Measurements from ENCODE around the gene UGP2.
A peak's percentile ranks its signal among the peaks of the same experiment; 100 is the strongest.
"Not testable (repeated sequence)": the region's sequence is repeated elsewhere in the genome, so short reads cannot be mapped to it uniquely, and the experiment has no call there.

UGP2 gene

DNA sequence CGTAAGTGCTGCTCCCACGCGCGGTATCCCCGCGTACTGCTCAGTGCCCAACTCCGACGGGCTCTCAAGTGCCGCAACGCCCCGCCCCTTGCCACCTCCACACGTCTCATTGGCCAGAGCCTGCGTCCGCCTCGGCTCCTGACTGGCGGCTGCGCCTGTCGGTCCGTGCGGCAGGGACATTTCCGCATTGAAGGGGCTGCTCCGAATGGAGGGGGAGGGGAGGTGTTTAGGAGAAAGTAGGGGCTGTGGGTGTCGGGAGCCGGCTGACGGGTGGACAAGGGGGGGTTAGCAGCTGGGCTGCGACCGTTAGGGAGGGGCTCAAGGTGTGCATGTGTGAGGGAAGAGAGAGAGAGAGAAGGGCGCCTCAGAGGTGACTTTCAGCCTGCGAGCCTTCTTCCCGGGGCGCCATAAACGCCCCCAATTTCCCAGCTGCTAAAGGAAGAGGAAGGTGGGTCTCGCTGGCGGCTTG lies 877 bp upstream of the UGP2 start:
- peak; percentile 97 for DNase-seq

DNA sequence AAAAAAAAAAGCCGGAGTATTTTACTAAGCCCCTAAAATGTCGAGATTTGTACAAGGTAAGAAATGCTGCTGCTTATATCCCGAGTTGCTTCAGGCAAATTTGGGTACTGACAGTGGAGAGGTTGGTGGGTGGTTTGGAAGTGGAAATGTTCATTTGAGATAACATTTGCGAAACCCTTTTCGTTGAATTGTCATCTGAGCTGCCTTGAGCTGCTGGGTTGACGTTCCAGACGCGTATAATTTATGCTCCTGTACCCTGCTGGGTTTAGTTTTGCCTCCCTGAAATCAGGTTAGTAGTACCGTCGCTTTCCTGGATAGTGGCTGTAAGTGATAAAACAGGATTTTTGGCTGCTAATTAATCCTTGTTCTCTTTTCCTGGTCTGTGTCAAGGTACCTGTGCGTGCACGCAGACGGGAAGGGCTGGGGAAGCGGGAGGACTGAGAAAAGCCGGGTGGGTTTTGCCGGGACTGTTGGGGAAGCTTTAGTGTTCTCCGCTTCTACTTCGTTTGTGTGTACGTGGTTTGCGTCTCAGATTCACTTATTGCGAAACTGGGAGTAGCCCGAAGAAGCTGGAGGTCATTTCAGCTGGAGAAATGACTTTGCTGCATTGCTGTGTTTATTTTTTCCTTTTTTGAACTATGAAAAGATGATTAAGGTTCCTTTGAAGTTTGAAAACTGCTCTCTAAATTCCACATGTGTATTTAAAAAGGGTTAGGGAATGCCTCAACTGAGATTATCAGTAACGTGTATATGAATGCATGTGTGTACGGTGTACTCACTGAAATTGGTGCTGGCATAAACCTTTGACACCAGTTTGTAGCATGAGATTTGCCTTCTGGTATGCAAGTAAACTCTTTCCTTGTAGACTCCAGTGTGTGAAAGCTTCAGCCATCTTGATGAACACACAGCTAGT lies 709 bp downstream of the UGP2 start:
- peak; percentile 61 for DNase-seq

DNA sequence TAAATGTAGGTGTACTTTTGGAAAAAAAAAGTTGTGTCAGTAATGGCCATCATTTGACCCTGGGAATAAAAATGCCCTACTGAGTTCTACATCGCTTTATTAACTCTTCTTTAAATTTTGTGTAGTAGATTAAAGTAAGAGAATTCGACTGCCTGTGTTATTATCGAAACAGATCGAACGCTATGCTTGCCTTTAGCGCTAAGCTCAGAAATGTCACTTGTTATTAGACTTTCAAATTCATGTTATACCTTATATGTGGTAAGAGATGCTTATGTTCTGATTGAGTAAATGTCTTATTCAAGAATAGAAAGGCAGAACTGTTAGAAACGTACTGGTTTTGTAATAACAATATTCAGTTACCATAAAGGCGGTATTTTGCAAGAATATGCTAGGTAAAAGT lies 1.4 kb downstream of the UGP2 start:
- DNase-seq = no peak

DNA sequence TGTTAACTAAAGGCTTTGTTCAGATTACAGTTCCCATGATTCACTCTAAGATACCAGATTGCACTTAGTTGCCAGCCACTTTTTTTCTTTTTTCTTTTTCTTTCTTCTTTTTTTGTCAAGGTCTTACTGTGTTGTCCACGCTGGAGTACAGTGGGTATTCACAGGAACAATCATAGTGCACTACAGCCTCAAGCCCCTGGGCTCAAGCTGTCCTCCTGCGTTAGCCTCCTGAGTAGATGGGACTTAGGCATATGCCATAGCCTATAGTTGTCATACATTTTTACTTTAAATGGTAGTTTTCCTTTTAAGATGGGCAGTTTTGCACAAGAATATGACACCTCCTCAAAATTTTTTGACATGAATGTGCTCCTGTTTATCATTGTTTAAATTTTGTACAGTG lies 2.1 kb downstream of the UGP2 start:
- no peak for DNase-seq

DNA sequence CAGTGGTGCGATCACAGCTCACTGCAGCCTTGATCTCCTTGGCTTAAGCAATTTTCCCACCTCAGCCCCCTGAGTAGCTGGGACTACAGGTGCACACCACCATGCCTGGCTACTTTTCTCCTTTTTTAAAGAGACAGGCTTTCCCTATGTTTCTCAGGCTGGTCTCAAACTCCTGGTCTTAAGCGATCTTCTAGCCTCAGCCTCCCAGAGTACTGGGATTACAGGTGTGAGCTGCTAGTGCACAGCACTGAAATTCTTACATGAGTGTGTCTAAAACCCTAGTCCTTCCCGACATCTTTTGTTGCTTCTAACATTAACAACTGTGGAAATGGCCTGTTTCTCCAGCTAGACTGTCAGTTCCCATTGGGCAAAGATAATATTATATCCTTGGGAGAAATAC lies 2.9 kb downstream of the UGP2 start:
- DNase-seq = no peak

DNA sequence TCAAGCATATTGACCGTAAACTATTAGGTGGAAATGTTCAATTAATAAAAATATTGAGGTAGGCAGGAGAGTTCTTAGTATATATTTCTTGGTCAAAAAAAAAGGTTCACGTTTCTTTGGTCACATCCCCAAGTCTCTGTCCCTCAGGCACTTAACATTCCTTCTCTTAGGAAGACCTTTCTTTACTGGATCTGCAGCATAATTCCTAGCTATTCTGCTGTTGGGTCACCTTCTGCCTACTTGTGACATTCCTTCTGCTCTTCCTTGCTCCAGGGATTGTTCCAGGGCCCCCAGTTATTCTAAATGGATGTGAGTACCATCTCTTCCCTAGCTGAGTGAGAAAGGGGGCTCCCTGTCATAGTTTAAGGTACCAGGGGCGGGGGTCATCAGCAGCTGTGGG lies 4.2 kb downstream of the UGP2 start:
- no peak for DNase-seq

DNA sequence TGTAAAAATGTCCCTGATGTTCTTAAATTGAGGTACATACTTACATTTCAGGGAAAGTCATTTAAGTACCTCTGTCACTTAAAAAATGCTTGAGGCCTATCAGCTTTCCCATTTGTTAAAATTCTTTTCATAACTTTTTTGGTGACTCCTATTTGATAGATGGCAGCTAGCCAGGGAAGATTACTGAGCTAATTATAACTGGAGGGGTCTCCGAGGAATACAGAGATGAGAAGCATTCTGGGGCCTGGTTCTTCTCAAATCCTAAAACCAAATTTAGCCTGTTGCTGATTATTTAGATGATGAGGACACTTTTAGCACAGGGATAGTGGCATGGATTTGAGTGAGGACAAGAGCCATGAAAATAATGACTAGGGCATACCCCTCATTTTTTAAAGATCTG lies 4.8 kb downstream of the UGP2 start:
- no peak for DNase-seq

DNA sequence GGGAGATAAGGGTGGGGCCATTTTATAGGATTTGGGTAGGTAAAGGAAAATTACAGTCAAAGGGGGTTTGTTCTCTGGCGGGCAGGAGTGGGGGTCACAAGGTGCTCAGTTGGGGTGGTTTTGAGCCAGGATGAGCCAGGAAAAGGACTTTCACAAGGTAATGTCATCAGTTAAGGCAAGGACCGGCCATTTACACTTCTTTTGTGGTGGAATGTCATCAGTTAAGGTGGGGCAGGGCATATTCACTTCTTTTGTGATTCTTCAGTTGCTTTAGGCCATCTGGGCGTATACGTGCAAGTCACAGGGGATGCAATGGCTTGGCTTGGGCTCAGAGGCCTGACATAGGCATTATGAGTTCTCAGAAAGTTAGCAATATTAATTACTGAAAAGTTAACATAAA lies 5.9 kb downstream of the UGP2 start:
- DNase-seq = not testable (repeated sequence)

DNA sequence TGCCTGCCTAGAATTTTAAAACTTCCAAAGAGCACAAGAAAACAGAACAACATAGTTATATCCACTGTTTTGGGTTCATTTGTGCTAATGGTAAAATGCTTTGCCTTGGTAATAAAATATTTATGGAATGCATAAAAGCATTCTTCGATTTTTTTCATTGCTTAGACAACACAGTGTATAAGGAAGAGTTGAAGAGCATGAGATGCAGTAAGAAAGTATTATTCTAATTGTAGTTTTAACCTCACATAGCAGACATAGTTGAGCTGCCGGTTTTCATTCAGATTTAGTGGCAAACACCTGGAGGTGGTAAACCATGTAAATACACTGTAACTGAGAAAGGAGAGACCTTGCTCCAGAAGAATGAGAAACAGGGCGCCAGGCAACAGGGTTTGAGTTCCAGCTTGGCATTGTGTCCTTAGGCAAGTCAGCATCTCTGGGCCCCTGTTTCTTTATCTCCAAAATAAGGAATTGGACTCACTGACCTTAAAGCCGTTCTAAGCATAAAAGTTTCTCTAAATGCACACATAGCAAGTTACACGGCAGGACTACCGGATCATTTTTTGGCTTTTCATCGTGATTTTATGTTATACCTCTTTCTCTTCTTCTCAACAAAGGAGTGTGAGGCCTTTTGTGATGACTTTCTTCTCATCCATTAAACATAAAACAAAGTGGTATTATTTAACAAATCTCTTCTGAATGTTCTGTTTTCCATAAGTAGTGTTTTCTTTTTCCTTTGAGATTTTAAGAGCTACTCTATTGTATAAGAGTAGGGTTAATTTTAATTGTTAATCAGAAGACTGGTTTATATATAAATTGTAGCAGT lies 7.9 kb downstream of the UGP2 start:
- no peak for DNase-seq

DNA sequence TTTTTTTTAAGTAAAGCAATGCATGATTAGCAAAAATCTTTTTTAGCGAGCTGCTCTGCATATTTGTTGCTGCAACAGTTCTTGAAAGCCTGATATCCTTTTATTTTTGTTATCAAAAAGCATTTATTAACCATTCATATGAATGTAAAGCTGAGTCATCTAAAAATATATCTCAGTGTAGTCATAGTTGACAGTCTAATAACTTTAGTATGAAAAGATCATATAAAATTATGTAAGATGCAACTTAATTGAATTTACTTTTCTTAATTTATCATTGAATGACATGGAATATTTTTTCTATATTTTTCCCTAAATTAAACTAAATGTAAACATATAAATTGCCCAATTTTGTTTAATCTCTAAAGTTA lies 8.5 kb downstream of the UGP2 start:
- DNase-seq = no peak

DNA sequence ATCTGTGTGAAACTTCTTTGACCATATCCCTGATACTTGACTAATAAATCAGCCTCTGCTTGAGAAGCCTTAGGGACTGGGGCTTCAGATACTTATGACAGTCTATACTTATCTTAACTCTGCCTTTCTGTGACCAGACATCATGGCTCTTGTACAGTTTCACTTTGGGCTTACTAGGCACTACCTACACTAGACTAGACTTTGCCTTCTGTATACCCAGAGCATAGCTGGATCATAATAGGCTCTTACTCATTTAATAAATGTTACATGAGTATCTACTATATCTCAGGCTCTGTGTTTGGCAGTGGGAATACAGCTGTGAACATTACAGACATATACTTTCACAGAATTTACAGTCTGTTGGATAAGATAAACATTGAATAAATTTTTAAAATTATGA lies 9.0 kb downstream of the UGP2 start:
- no peak for DNase-seq

DNA sequence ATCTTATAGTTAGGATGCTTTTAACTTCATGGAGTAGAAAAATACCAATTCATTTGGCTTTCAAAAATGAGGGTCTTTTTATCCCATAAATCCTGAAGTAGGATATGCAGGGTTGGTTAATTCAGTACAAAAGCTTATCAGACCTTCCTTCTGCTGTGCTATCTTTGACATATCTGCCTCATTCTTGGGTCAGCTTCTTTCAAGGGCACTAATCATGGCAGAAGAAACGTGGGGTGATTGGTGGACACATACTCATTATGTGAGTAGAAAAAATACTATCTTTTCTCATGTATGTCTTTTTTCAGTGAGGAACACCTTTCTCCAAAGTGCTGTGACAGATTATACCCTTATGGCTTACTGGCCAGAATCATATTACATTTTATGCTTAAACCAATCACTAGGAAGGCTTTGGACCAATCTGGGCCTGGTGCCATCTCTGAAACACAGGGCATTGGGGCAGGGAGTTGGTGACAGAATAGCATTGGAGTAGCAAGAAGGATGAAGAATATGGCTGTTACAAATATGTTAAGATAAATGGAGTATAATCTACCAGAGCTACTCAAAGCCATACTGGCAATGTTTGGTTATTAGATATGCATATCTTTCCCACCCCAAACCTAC lies 10.1 kb downstream of the UGP2 start:
- DNase-seq = no peak

DNA sequence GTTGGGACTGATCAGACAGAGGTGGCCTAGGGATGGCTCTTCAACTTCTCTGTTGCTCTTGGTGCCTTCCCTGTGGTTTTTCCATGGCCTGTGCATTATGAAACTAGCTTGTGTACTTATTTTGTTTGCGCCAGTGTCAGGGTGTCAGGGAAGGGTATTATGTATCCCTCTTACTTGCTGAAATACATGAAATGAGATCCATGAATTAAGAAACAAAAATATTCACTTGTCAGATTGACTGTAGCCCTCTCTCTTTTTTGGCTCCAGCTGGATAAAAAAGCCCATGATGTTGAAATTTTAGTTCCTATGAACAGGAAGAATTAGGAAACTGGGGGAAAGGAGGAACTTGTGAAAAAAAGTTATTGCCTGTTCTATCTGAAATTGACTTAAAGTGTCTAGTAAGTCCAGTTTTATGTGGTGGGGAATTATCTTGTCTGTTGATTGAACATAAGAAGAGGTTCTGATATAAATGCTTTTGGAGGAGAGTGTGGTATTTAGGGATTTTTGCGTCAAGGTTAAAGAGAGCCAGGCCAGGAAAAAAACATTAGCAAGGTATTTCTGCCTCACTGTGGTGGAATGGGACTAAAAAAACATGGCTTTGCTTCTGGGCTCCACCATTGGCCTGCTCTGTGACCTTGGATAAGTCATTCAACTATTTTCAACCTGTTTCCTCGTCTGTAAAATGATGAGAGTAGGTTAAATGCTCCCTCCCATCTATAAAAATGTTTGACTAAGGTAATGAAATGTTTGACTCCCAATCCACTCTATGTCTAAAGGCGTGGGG lies 12.0 kb downstream of the UGP2 start:
- DNase-seq = peak; percentile 48

DNA sequence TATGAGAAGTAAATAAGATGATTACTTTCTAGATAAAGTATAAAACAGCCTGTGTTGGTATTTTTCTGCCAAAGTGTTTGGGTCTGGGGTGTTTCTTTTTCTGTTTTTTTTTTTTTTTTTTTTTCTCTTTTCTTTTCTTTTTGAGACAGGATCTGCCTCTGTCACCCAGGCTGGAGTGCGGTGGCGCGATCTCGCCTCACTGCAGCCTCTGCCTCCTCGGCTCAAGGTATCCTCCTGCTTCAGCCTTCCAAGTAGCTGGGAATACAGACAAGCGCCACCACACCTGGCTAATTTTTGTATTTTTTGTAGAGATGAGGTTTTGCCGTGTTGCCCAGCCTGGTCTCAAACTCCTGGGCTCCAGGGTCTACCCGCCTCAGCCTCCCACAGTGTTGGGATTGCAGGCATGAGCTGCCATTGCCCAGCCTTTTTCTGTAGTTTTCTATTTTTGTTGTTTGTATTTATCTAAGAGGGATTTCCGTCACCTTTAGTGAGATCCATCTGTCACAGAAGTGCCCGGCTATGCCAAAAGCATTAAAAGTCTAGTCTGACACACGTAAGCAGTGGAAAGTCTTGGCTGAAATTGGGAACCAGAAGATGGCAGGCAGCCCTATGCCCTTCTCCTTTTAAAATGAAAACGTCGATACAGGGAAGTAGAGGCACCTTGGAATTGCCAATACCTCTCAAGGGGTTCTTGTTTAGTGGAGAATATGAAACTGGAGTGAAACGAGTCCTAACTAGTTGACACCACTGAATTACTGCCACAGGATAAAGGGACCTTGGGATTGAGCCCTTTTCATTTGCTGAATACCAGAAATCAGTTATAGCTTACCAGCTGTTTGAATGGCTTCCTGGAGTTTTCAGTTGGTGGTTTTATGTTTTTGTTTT lies 14.0 kb downstream of the UGP2 start:
- no peak for DNase-seq

DNA sequence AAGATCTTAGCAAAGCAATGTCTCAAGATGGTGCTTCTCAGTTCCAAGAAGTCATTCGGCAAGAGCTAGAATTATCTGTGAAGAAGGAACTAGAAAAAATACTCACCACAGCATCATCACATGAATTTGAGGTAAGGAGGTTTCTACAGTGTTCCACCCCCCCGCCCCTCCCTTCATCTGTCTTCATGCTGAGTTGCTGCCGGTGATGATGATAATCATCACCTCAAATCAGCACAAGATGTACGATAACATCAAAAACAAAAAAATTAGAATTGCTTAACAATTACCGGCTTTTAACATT lies 14.6 kb downstream of the UGP2 start:
- peak; percentile 96 for DNase-seq

DNA sequence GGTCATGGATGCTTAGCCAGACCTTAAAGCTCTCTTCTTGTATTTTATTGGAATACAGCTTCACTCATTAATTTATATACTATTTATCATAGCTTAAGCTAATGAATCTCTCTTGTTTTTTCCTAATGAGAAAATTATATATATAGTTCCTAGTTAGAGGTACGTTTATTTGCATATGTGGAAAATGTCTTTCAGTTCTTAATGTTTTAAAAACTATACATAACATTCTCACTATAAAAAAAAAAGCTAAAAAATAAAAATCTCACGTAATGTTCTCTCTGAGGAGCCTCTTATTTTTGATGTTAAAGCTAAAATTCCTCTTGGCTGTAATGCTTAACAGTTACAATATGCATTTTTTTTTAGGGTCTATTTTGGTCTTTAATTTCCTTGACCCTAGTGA lies 16.6 kb downstream of the UGP2 start:
- no peak for DNase-seq

DNA sequence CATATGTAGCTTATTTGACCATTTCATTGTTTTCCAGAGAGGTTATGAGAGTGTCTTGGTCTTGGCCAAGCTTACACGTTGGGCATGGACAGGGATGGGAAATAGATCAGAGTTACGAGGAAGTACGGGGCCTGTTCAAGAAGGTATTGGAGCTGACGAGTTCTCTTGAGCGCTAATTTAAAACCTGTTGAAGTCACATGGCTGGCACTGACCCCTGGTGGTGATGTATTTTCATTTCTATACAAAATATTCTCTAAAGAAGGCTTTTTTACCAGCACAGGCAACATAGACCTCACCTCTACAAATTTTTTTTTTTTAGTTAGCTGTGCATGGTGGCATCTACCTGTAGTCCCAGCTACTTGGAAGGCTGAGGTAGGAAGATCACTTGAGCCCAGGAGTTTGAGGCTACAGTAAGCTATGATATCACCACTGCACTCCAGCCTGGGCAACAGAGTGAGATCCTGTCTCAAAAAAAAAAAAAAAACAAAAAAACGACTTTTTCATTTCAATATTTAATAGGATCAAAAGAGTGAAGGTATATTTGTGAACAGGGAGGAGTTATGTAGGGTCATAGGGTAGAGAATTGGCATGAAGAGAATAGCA lies 19.6 kb downstream of the UGP2 start:
- peak; percentile 65 for DNase-seq

DNA sequence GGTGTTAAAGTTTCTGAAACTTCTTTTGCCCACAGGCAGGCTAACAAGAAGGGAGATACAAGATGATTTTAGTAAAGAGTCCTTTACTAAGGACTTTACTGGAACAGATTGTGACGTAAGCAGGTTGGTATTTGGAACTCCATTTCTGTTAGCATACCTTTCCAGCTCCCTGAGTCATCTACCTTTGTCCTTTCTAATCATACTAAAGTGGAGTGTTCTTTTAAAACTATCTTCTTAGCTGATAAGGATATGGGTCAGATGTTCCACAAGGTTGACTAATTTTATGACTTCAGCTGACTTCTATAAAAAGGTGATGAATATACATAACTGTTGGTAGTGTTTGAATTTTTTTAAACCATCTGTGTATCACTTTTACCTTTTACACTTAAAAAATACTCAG lies 21.1 kb downstream of the UGP2 start:
- no peak for DNase-seq

DNA sequence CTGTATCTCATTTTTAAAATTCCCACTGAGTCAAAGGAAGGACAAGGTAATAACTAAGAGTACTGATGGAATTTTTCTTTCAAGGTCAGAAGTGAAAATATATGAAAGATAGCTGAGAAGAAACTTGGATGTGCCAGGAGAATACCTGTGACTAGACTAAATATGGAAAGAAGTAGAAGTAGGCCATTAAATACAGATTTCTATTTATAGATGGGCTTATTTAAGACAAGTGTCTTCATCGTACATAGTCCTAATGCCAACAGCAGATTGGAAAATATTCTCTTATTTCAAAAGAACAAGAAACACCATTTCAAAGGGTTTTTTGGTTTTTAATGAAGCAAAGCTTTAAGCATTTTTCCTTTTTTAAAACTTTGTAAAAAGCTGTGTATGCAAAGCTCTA lies 22.0 kb downstream of the UGP2 start:
- DNase-seq = no peak

DNA sequence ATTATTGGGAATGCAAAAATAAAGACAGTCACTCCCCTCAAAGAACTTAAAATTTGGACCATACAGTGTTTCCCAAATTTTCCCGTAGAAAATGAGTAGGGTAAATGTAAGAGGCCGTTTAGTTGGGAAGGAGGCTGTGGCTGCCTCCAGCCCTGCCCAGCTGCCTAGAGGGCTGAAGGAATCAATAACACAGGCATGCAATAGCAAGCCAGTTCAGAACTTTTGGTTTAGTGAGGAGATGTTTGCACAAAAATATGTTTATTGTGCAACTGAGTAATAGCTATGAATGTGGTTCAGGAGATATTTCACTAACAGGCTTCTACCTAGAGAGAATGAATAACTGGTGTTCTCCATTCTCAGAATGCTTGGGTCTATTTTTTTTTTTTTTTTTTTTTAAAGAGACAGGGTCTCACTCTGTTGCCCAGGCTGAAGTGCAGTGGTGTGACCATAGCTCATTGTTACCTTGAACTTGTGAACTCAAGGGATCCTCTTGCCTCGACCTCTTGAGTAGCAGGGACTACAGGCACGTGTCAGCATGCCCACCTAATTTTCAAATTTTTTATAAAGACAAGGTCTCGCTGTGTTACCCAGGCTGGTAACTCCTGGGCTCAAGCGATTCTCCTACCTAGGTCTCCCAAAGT lies 23.6 kb downstream of the UGP2 start:
- DNase-seq = peak; percentile 4
